HG03280 (cell line): ENCODE measurements around the gene POTEE.
"Not testable (repeated sequence)": the region's sequence is repeated elsewhere in the genome, so short reads cannot be mapped to it uniquely, and the experiment has no call there.

Experiments used
- ATAC-seq: cut with Tn5 transposase; IDR thresholded peaks from one replicate; pipeline ENCODE4 v1.9.1; 2021; ENCODE audit warnings: mild to moderate bottlenecking, moderate library complexity; ENCODE audit not compliant: unreplicated experiment

The POTEE gene

GRCh38 chr2:131209030-131209772 lies at the start of gene POTEE:
POTEE (plus strand) TSS chr2:131209536; CDS start chr2:131218403, 8,867 bp downstream.
- not testable (repeated sequence) for ATAC-seq

- not testable (repeated sequence) for ATAC-seq
These were observed 43.8 kb upstream of the POTEE start for GRCh38 chr2:131165562-131165961.

GRCh38 chr2:131168538-131168937 lies 40.8 kb upstream of the POTEE start:
- no peak for ATAC-seq

- ATAC-seq: not testable (repeated sequence)
These were observed 31.3 kb upstream of the POTEE start for GRCh38 chr2:131178050-131178449.

GRCh38 chr2:131178721-131179418 lies 30.5 kb upstream of the POTEE start:
- not testable (repeated sequence) for ATAC-seq

- ATAC-seq: not testable (repeated sequence)
These were observed 27.9 kb upstream of the POTEE start for GRCh38 chr2:131181451-131181850.

GRCh38 chr2:131193421-131193820 lies 15.9 kb upstream of the POTEE start:
- not testable (repeated sequence) for ATAC-seq

- not testable (repeated sequence) for ATAC-seq
These were observed 13.2 kb upstream of the POTEE start for GRCh38 chr2:131196186-131196585.

- no peak for ATAC-seq
These were observed 8.2 kb upstream of the POTEE start for GRCh38 chr2:131201098-131201497.

- not testable (repeated sequence) for ATAC-seq
These were observed 1.5 kb upstream of the POTEE start for GRCh38 chr2:131207839-131208238.

- not testable (repeated sequence) for ATAC-seq
These were observed 403 bp downstream of the POTEE start for GRCh38 chr2:131209773-131210104.

- ATAC-seq: not testable (repeated sequence)
These were observed 1.3 kb downstream of the POTEE start for GRCh38 chr2:131210434-131211211.

- not testable (repeated sequence) for ATAC-seq
These were observed 8.1 kb downstream of the POTEE start for GRCh38 chr2:131217238-131217986.

GRCh38 chr2:131235543-131236449 lies 26.5 kb downstream of the POTEE start:
- not testable (repeated sequence) for ATAC-seq
